Colon (tissue), 2 donors: ENCODE measurements around the gene TMEM59.

Experiments used
- FAIRE-seq: peaks from 2 replicates; lab custom pipeline; 2012; peaks lifted over from hg19 to GRCh38; lab: Jason Lieb, UNC
- donor health status: control.
- donor health status: control.

TMEM59 gene

GRCh38 chr1:53982034-53982762 is 70.8 kb downstream of the TMEM59 start:
- FAIRE-seq = no peak

GRCh38 chr1:53981220-53981619 is 71.8 kb downstream of the TMEM59 start:
- FAIRE-seq = no peak

GRCh38 chr1:53979712-53980450 is 73.1 kb downstream of the TMEM59 start:
- no peak for FAIRE-seq
